Esophagus squamous epithelium (tissue), 4 donors: Measurements from ENCODE around the gene SLC13A4.

Experiments used
- CTCF ChIP-seq, 6 experiments: fragments of 450-650 bp in 4 of 6; fragments of 200-600 bp in 2 of 6; sonication (generic) in 2 of 6; IDR thresholded peaks; one replicate each; pipeline ENCODE4 v1.5.1; 2016 to 2019; ENCODE audit warnings: antibody characterized with exemption in 6 of 6, mild to moderate bottlenecking in 4 of 6, moderate library complexity in 4 of 6
- POLR2A ChIP-seq, 4 donors: fragments of 450-650 bp; IDR thresholded peaks; one replicate each; pipeline ENCODE4 v1.6.1; 2017; ENCODE audit warnings: antibody characterized with exemption in 4 of 4, mild to moderate bottlenecking in 4 of 4, moderate library complexity in 3 of 4

DNA sequence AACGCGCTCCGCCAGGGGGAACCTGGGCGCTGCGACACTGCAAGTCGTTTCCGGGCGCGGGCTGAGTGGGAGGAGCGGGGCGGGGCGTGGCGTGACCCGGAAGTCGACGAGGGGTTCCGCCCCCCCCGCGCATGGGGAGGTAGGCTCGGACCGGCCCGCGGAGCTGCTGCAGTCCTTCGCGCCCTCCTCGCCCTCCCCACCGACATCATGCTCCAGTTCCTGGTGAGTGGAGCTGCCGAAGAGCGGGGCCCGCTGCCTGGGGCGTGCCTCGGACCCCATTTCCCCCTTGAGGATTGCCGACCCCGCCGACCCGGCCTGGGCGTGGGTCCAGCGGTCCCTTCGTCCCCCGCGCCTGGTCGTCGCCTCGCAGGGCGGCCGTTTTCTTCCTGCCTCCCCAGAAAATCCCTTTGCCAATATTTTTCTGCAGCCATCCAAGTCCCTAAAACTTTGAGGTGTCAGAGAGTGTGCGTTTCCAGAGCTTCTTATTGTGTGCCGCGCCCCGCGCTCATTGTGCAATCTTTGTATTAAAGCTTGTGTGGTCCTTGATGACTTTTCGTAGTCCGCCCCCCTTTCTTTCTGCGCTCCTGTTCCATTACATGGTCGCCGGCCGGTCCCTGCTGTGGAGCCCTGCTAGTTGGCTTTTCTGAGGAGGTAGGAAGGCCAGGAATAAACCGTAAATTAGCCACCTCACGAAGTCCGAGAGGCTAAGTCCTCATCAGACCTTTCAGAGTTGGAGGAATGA is 65.4 kb downstream of the SLC13A4 start, which contains the start of gene STMP1:
- TF ChIP-seq CTCF (IDR thresholded peaks at IDR 0.05) (peak in 3 of 6 experiments; percentile 90 to 96 (median 94)), POLR2A (IDR thresholded peaks at IDR 0.05) (peak in 2 of 4 donors; percentile 89 to 97)
